Measurements from ENCODE around the gene KLHL20.

The KLHL20 gene

DNA sequence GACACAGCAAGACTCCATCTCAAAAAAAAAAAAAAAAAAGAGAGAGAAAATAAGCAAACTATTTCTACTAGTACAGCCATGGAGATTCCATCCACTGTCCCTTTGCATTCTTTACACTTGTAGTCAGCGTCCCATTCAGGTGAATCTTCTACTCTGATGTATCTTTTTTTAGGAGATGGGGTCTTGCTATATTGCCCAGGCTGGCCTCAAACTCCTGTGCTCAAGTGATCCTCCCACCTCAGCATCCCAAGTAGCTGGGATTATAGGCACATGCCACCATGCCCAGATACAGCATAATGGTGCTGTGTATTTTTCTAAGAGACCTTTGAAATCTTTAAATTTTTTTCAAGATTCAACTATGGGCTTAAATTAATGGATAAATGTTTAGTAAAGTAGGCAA is 118.0 kb downstream of the KLHL20 start:
- ATAC-seq (no peak), DNase-seq (no peak)
- H3K36me3 Mint-ChIP-seq (ENCODE audit: low read depth): peaks cover 38% of the 10 kb centered on the region
- no peaks in the 10 kb centered on the region for H3K27me3 Mint-ChIP-seq
- peaks cover 8% of the 10 kb centered on the region for H3K4me1 Mint-ChIP-seq
- H3K4me3 Mint-ChIP-seq: no peak overlapping the region
- no peak overlapping the region for H3K27ac Mint-ChIP-seq
- H3K9me3 Mint-ChIP-seq: no peaks in the 10 kb centered on the region

Measured in activated naive CD8-positive, alpha-beta T cell treated with anti-CD3 and anti-CD28 coated beads, Interleukin-2, amount 50 U/mL, for 24 hours (primary cell).